ENCODE measurements around the gene TNPO1.
"Not testable (repeated sequence)": the region's sequence is repeated elsewhere in the genome, so short reads cannot be mapped to it uniquely, and the experiment has no call there.

TNPO1 gene

GRCh38 chr5:72854419-72854818, 38.0 kb downstream of the TNPO1 start:
- no peak for DNase-seq (ENCODE audit: low spot score)

GRCh38 chr5:72855821-72856220, 39.4 kb downstream of the TNPO1 start:
- DNase-seq (ENCODE audit: low spot score) = no peak

GRCh38 chr5:72857396-72857795, 40.9 kb downstream of the TNPO1 start:
- DNase-seq (ENCODE audit: low spot score) = no peak

DNA sequence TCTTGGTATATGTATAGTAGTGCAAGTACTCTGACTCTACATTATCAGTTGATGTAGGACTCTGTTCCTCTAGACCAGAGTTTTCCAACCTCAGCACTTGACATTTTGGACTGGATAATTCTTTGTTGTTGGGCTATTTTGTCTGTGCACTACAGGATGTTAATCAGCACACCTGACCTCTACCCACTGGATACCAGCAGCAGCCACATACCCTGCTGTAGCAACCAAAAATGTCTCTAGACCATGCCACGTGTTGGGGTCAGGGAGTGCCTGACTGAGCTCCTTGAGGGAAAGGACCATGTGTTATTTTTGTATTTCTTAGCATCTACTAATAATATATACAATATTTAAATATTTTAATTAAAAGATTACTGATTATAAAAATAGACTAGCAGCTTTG, 42.7 kb downstream of the TNPO1 start:
- no peak for DNase-seq (ENCODE audit: low spot score)

- no peak for DNase-seq (ENCODE audit: low spot score)
These were observed 44.0 kb downstream of the TNPO1 start for GRCh38 chr5:72860499-72860898.

GRCh38 chr5:72871366-72872024, 55.0 kb downstream of the TNPO1 start:
- no peak for DNase-seq (ENCODE audit: low spot score)

GRCh38 chr5:72878854-72879253, 62.4 kb downstream of the TNPO1 start:
- no peak for DNase-seq (ENCODE audit: low spot score)

DNA sequence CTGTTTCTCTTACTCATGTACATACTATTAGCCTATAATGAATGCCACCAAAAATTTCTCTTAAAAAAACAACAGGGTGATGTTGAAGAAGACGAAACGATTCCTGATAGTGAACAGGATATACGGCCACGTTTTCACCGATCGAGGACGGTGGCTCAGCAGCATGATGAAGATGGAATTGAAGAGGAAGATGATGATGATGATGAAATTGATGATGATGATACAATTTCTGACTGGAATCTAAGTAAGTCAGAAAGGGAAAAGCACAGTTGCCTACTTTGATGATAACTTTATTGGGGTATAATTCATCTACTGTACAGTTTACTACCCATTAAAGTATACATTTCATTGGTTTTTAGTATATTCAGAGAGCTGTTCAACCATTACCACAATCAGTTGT, 66.5 kb downstream of the TNPO1 start:
- no peak for DNase-seq (ENCODE audit: low spot score)

DNA sequence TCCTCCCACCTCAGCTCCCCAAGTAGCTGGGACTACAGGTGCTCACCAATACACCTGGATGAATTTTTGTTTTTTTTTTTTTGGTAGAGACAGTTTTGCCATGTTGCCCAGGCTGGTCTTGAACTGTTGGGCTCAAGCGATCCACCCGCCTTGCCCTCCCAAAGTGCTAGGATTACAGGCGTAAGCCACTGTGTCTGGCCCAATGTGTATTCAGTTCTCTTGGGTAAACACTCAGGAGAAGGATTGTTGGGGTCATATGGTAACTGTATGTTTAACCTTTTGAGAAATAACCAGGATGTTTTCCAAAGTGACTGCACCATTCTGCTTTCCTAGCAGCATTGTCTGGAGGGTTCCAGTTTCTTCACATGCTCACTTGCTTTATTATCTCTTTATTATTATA, 67.4 kb downstream of the TNPO1 start:
- DNase-seq (ENCODE audit: low spot score) = no peak

- no peak for DNase-seq (ENCODE audit: low spot score)
These were observed 68.4 kb downstream of the TNPO1 start for GRCh38 chr5:72884892-72885291.

GRCh38 chr5:72885824-72886223, 69.4 kb downstream of the TNPO1 start:
- no peak for DNase-seq (ENCODE audit: low spot score)

GRCh38 chr5:72888595-72888994, 72.1 kb downstream of the TNPO1 start:
- DNase-seq (ENCODE audit: low spot score) = no peak

DNA sequence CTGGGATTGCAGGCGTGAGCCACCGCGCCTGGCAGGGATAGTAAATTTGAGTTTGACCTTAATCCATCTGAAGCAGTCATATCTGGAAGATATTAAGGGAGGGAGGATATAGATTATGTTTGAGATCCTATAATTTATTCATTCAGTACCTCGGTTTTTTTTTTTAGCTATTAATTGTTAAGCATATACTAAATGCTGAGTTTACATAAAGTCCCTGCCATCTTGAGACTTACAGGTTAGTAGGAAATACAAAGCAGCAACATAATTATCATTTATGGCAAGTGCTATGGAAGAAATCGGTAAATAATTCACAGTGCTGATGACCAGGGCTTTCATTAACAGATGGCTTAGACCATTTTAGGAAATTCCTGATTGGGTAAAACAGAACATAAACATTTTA, 72.9 kb downstream of the TNPO1 start:
- DNase-seq (ENCODE audit: low spot score) = no peak

GRCh38 chr5:72892846-72893245, 76.4 kb downstream of the TNPO1 start:
- DNase-seq (ENCODE audit: low spot score) = no peak

DNA sequence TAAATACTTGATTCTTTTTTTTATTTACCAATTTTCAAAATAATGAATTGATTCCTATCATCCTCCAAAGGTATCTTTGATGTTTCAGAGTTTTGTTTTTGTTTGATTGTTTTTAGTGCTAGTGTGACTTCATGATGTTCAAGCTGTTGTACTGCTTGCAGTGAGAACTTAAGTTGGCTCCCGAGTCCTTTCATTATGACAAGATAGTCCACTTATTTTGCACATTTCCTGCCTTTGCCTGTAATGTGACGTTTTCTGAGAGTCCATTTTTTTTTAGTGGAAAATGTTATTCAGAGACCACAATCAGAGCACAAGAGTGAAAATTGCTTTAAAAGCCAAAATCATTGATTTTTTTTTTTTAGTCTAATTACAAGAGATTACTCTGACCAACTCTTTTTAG, 79.3 kb downstream of the TNPO1 start:
- no peak for DNase-seq (ENCODE audit: low spot score)

- DNase-seq (ENCODE audit: low spot score) = no peak
These were observed 90.3 kb downstream of the TNPO1 start for GRCh38 chr5:72906806-72907205.

DNA sequence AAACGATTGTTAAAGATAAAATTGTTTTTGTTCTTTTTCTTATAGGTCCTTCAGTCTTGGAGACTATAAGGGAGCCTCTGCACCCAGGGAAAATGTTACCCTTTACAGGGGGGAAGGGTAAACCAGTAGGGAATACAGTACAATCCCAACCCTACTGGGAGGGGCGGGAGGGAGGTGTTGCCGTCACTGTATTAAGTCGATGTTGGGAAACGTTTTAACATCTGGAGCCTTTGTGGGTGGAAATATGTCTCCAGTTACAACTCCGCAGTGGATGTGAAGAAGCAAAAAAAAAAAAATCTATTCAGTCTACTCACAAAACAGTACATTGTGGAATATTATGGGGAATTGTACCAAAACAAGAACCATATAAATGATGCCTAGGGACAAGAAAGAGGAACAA, 92.2 kb downstream of the TNPO1 start:
- no peak for DNase-seq (ENCODE audit: low spot score)

DNA sequence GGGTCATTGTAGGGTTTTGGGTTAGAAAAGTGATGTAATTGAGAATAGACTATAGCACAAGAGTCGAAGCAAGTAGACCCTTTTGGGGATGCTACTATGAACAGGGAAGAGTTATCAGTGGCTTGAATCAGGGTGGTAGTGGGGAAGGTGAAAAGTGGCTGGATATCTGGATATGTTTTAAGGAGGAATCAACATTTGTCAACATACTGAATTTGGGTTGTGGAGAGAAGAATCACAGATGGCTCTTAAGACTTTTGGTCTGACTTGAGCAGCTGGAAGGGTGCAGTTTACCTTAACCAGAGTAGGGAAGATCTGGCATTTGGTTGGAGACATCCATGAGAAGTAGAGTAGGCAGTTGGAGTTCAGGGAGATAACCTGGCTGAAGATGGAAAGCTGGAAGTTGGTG, 100.9 kb downstream of the TNPO1 start:
- DNase-seq (ENCODE audit: low spot score) = no peak

- no peak for DNase-seq (ENCODE audit: low spot score)
These were observed 104.4 kb downstream of the TNPO1 start for GRCh38 chr5:72920690-72921502.

DNA sequence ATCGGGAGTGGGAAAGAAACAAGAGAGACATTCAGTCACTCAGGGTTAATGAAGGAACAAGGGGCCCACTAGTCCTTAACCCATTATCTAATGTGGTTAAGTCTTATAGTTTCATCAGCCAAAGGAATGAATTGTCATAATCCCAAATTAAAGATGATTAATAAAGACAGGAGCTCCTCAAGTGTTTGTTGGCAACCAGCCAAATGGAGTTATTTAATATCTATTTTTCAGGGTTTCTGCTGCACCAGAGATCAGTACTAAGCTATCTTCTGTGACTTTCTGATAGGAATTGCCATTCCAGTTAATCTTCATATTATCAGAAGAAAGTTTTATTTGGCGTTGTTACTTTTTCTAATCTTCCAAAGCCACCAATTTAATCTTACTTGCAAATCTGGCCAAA, 105.4 kb downstream of the TNPO1 start:
- no peak for DNase-seq (ENCODE audit: low spot score)

DNA sequence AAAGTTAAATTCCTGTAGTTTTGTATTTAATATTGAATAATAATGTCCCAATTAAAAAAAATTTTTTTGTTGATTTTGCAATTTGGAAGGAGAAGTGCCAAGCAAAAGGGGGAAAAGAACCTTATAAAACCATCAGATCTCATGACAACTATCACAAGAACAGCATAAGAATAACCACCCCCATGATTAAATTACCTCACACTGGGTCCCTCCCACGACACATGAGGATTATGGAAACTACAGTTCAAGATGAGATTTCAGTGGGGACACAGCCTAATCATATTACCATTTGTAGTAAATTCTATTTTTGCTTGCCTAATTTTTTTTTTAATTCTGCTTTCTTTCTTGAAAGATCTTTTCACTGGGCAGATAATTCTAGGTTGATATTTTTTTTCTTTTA, 106.0 kb downstream of the TNPO1 start:
- no peak for DNase-seq (ENCODE audit: low spot score)

DNA sequence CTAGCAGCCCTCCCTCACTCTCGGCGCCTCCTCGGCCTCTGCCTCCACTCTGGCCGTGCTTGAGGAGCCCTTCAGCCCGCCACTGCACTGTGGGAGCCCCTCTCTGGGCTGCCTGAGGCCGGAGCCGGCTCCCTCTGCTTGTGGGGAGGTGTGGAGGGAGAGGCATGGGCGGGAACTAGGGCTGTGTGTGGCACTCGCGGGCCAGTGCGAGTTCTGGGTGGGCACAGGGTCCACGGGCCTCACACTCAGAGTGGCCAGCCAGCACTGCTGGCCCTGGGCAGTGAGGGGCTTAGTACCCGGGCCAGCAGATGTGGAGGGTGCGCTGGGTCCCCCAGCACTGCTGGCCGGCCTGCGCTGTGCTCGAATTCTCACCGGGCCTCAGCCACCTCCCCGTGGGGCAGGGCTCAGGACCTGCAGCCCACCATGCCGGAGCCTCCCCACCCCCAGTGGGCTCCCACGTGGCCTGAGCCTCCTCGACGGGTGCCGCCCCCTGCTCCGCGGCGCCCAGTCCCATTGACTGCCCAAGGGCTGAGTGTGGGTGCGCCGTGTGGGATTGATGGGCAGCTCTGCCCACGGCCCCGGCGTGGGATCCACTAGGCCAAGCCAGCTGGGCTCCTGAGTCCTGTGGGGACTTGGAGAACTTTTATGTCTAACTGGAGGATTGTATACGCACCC, 109.0 kb downstream of the TNPO1 start:
- no peak for DNase-seq (ENCODE audit: low spot score)

- not testable (repeated sequence) for DNase-seq (ENCODE audit: low spot score)
These were observed 116.2 kb downstream of the TNPO1 start for GRCh38 chr5:72932686-72933085.

Data from SK-N-DZ (cell line).